Activated CD4-positive, alpha-beta T cell treated with anti-CD3 and anti-CD28 coated beads, Interleukin-2, amount 50 U/mL, for 16 hours (primary cell): ENCODE data around the gene SCN5A.

ENCODE experiments used
- DNase-seq: peaks from one replicate; pipeline ENCODE4 v3.0.0-alpha.2; 2020

Gene SCN5A

GRCh38 chr3:38533285-38533976 lies 116.1 kb downstream of the SCN5A start:
- DNase-seq, result no peak

- no peak for DNase-seq
Observed at GRCh38 chr3:38532529-38532928, 117.0 kb downstream of the SCN5A start.

GRCh38 chr3:38528457-38528856 lies 121.0 kb downstream of the SCN5A start:
- DNase-seq, result no peak

- no peak for DNase-seq
Observed at GRCh38 chr3:38526792-38527191, 122.7 kb downstream of the SCN5A start.

GRCh38 chr3:38524141-38524739 lies 125.2 kb downstream of the SCN5A start:
- no peak for DNase-seq

- DNase-seq, result no peak
Observed at GRCh38 chr3:38522002-38522401, 127.5 kb downstream of the SCN5A start.

GRCh38 chr3:38521391-38521987 lies 128.0 kb downstream of the SCN5A start:
- DNase-seq, result peak; percentile 63

GRCh38 chr3:38519651-38520050 lies 129.8 kb downstream of the SCN5A start:
- no peak for DNase-seq

- no peak for DNase-seq
Observed at GRCh38 chr3:38519000-38519399, 130.5 kb downstream of the SCN5A start.

GRCh38 chr3:38516669-38517068 lies 132.8 kb downstream of the SCN5A start:
- DNase-seq, result no peak

- DNase-seq, result no peak
Observed at GRCh38 chr3:38515367-38515766, 134.1 kb downstream of the SCN5A start.

GRCh38 chr3:38511546-38511945 lies 137.9 kb downstream of the SCN5A start:
- no peak for DNase-seq

- no peak for DNase-seq
Observed at GRCh38 chr3:38510631-38511030, 138.9 kb downstream of the SCN5A start.

- DNase-seq, result no peak
Observed at GRCh38 chr3:38509732-38510131, 139.8 kb downstream of the SCN5A start.

GRCh38 chr3:38507120-38507519 lies 142.4 kb downstream of the SCN5A start:
- DNase-seq, result no peak

- DNase-seq, result no peak
Observed at GRCh38 chr3:38500688-38501417, 148.6 kb downstream of the SCN5A start.
